AG04449 (cell line): ENCODE data around the gene EREG.

Experiments
- CTCF ChIA-PET: fragments of 350-600 bp; formaldehyde crosslinking; extraction: SDS; loops from one replicate; lab custom pipeline; 2021; ENCODE audit warnings: antibody characterized with exemption; lab: Yijun Ruan, JAX
- POLR2A ChIA-PET: fragments of 400-600, 350-600 bp; formaldehyde crosslinking; extraction: SDS; loops from one replicate; lab custom pipeline; 2020; ENCODE audit warnings: antibody characterized with exemption, inconsistent platforms; lab: Yijun Ruan, JAX
- DNase-seq: peaks from one replicate; pipeline ENCODE4 v3.0.0-alpha.2; 2010; ENCODE audit warnings: low read depth, low spot score
- H3K4me3 ChIP-seq: 2 replicates; pipeline ENCODE4 v1.5.1; 2011; ENCODE audit warnings: low read depth, mild to moderate bottlenecking, control low read depth, low read length
- CTCF ChIP-seq: IDR thresholded peaks from one replicate; pipeline ENCODE4 v1.5.1; 2011; ENCODE audit warnings: mild to moderate bottlenecking, moderate library complexity, low read length, control low read depth, inconsistent platforms; ENCODE audit not compliant: insufficient read depth; ENCODE audit errors: missing control alignments

Gene EREG

DNA sequence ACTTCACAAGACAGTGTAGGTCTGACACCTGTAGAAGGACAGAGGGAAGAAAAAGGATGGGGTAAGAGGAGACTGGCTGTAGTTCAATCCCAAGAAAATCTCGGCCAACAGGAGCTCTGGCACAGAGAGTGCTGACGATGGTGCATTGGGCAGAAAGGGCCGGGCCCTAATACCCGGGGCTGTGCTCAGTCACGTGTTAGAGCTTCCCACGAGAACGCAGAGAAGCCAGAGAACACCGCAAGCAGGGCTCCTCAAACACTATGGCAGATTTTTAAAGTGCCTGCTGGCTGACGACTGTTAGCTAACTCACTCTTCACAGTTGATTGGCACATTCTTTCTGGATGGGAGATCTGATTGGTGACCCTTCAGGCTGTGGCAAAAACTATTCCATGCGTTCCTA is 35.5 kb downstream of the EREG start:
- ChIA-PET POLR2A (no interaction called here), CTCF (interaction anchor here (1.2 to 2.6 kb wide), 2 partner anchors 24 to 276 kb away, joined by 3 to 10 read pairs; no protein-coding TSS in a partner anchor)
- no peak for TF ChIP-seq CTCF
- DNase-seq: no peak
- H3K4me3 ChIP-seq: no peak overlapping the region

GRCh38 chr4:74402692-74403456 is 37.9 kb downstream of the EREG start:
- DNase-seq: no peak
- ChIA-PET POLR2A (no interaction called here), CTCF (interaction anchor here (1.2 kb wide), 1 partner anchor 12 kb away, joined by 3 read pairs; no protein-coding TSS in a partner anchor)
- TF ChIP-seq CTCF: no peak
- H3K4me3 ChIP-seq: no peak overlapping the region

DNA sequence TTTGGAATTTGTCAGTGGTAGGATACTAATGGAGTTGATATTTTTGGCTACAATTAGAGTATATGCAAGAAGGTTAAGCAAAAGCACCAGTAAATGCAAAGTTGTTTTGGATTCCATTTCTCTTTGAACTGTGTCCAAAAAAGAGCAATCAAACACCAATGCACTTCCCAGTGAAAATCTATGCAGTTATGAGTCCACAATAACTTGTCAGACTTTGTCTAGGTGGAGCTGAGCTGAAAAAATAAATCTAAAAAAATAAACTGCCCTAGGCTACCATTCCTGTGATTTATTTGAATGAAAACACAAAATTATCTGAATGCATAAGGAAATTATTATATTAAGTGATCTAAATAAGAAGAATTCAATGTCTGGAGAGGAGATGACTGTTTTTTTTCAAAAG is 42.9 kb downstream of the EREG start:
- no peak for DNase-seq
- ChIA-PET POLR2A (no interaction called here), CTCF (interaction anchor here (1.2 kb wide), 1 partner anchor 32 kb away, joined by 3 read pairs; no protein-coding TSS in a partner anchor)
- H3K4me3 ChIP-seq: no peak overlapping the region
- TF ChIP-seq CTCF: no peak

DNA sequence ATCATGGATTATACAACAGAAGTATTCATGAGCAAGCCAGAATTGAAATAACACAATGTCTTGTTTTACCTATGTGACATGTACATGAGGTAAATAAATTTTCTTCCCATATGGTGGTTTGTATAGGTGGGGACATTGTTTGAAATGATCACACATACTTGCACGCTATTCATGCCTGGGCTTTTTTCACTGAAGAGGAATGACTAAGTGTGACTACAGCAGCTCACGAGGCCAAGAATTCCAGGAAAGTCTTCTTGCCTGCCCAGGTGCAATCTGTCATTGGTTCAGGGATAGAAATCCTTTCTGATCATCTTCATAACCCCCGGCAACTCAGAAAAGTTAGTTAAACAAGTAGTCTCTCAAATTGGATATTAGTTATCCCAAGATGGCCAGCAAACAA is 43.7 kb downstream of the EREG start:
- TF ChIP-seq CTCF: no peak
- POLR2A ChIA-PET: no interaction called here
- H3K4me3 ChIP-seq: no peak overlapping the region
- DNase-seq: no peak
- CTCF ChIA-PET: no interaction called here

GRCh38 chr4:74410272-74410671 is 45.3 kb downstream of the EREG start:
- ChIA-PET POLR2A (interaction anchor here (0.7 kb wide), 1 partner anchor 35 kb away, joined by 3 read pairs; the partner anchor contains the start of gene AREG), CTCF (interaction anchor here (1.0 to 1.6 kb wide), 5 partner anchors 32 to 265 kb away, joined by 3 to 4 read pairs (median 3); partner anchors contain the start of gene AREG)
- DNase-seq: no peak
- TF ChIP-seq CTCF: no peak
- no peak overlapping the region for H3K4me3 ChIP-seq

DNA sequence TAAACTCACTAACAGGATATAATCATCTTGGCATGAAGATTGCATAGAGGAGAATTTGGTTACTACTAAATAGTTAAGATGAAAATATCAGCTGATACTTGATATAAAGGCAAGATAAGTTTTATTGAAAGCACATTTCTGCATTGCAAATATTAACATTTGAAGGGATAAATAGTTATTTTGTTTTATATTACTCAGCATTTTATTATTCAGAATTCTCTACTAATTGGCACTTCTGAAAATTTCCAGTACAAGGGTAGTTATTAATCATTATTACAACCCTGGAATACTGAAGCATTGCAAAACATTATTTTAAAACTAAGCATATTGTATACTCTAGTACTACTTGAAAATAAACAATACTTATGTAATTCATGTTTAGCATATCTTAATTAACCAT is 47.3 kb downstream of the EREG start:
- ChIA-PET CTCF (no interaction called here), POLR2A (no interaction called here)
- H3K4me3 ChIP-seq: no peak overlapping the region
- DNase-seq: no peak
- no peak for TF ChIP-seq CTCF
